Right renal cortex interstitium (tissue), 3 donors: ENCODE measurements around the gene METTL27. TPM values are rescaled to one million over a fixed set of nuclear protein-coding genes. Genes with fewer than 3 reads are reported as not detected.
"Not testable (repeated sequence)": the region's sequence is repeated elsewhere in the genome, so short reads cannot be mapped to it uniquely, and the experiment has no call there.

Source experiments
- DNase-seq, 3 donors: peaks; one replicate each; pipeline ENCODE4 v3.0.0-alpha.2; 2013; ENCODE audit warnings: low read depth in 3 of 3, low spot score in 2 of 3
- polyA plus RNA-seq, 3 donors: library from polyadenylated mRNA; unstranded; fragments of 120-200 nt; gene quantifications; one replicate each; pipeline ENCODE4 v1.2.1, GENCODE V29; 2013; ENCODE audit not compliant: insufficient read length in 3 of 3

METTL27 gene, protein sequence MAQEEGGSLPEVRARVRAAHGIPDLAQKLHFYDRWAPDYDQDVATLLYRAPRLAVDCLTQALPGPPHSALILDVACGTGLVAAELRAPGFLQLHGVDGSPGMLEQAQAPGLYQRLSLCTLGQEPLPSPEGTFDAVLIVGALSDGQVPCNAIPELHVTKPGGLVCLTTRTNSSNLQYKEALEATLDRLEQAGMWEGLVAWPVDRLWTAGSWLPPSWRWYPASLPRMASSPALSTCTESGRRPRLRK
- polyA plus RNA-seq, result 10 to 100 TPM in 1 of 3 donors, 1 to 10 TPM in 2; 3.4 to 12.2 (median 8.8) TPM

DNA sequence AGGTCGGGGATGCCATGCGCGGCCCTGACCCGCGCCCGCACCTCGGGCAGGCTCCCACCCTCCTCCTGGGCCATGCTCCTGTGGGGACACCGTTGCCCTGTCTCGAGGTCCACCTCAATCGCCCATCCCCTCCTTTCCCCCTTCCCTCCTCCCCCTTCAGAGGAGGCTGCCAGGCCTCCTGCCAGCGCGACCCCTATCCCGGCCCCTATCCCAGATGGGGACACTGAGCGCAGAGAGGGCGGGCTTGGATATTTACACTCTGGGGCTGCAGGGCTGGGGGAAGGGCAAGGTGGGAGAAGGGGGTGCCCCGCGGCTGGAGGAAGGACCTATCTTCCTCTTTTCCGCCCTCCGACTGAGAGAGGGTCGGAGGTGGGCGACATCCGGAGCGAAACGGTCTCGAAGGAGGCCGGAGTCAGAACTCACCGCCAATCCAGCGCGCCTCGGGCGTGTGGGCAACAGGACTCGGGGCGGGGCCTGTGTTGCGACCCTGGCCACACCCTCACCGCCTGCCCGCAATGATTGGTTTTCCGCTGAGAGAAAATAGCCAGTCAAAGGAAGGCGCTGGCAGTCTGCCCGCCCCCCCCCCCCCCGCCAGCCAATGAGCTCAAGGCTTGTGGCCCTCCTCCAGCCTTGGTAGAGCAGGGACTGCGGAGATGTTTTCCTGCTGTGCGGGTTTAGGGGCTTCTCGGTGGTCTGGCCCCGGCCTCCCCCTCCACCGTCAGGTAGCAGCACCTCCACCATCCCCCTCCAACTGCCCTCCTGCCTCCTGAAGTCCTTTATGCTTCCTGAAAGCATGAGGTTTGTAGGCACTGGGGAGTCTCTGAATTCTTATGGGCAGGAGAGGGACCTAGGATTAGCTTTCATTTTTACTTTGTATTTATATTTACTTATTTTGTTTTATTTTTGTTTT, at the start of gene METTL27:
METTL27 (minus strand) TSS at position 450 of the 910 bp plus-strand sequence; CDS start at position 74, 376 bp downstream.
- peak in 1 of 3 donors; percentile 87 for DNase-seq

DNA sequence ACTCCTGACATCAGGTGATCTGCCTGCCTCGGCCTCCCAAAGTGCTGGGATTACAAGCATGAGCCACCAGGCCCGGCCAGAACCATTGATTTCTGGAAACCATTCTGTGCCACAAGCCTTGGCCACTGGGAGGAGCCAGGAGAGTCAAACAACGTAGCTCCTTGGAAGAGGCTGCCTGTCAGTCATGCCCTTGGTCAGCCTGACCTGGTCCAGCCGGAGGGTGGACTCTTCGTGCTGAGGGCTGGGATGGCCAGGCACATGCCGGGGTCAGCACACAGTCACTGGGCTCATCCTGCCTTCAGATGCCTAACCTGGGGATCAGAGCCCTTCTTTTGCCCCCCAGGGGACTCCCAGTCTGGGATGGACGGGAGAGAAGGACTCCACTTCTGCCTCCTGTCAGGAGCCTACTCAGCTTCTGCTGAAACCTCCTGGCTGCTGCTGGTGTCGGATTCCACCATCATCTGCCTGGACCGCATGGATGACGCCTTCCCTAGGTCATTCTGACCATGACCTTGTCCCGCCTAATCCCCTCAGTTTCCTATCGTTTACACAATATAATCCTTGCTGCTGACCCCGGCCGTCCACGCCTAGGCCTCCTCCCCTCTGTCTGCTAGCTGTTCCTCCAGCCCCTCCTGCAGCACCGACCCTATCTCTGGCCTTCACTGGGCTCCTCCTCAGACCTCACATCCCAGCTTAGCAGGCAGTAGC, 49.0 kb upstream of the METTL27 start:
- no peak for DNase-seq

- DNase-seq, result no peak
Observed at GRCh38 chr7:73890555-73891147, 48.3 kb upstream of the METTL27 start.

GRCh38 chr7:73888959-73889358, 46.6 kb upstream of the METTL27 start:
- DNase-seq, result no peak

DNA sequence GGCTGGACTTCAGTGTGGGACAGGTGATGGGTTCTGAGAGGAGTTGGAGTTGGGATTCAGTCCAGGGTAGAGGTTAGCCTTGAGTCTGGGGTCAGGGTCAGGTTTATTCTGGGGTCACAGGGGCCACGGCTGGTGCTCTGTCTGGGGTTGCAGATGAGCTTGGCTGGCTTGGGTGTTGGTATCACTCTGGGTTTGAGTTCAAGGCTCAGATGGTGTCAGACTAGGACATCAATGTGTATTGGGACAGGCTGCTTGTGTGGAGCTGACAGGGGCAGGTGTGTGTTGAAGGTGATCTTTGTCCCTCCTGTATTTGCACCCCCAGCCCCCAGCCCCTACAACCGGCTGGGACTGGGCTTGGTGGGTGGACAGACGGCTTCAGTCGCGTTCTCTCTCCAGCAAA, 45.4 kb upstream of the METTL27 start:
- no peak for DNase-seq

DNA sequence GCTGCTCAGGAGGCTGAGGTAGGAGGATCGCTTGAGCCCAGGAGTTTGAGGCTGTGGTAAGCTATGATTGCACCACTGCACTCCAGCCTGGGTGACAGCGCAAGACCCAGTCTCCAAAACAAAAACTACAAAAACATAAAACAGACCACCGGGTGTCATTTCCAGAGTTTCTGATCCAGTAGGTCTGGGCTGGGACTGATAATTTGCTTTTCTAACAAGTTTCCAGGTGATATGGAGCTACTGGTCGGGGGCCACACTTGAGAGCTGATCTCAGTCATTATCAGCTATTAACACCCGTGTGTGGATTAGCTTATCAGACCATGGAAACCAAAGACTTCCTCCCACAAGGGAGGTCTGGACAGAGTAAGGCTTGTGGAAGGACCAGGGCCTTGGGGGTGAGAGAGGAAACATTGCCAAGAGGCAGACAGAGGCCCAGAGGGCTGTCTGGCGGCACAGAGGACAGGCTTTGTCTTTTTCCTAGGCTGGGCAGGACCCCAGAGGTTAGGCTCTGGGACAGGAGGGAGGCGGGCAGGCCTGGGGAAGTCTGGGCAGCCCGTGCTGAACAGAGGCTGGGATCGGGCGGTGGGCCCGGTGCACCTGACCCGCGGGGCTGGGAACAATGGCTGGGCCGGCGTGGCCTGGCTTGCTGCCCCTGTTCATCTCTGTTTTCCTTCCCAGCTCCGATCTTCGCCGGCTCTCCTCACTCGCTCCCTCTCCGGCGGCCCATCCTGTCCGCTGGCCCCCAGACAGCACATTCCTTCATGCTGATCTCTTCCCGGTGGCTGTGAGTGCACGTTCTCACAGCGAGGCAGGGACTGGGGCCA, 43.9 kb upstream of the METTL27 start:
- DNase-seq, result no peak

DNA sequence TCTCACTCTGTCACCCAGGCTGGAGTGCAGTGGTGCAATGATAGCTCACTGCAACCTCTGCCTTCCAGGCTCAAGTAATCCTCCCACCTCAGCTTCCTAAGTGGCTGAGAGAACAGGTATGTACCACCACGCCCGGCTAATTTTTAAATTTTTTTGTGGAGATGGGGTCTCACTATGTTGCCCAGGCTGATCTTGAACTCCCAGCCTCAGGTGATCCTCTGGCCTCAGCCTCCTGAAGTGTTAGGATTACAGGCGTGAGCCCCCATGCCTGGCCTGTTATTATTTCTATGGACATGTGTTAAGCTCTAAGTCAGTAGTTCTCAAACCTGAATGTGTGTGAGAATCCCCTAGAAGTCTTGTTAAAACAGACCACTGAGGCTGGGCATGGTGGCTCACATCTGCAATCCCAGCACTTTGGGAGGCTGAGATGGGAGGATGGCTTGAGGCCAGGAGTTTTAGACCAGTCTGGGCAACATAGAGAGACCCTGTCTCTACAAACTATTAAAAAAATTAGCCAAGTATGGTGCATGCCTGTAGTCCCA, 43.2 kb upstream of the METTL27 start:
- no peak for DNase-seq

DNA sequence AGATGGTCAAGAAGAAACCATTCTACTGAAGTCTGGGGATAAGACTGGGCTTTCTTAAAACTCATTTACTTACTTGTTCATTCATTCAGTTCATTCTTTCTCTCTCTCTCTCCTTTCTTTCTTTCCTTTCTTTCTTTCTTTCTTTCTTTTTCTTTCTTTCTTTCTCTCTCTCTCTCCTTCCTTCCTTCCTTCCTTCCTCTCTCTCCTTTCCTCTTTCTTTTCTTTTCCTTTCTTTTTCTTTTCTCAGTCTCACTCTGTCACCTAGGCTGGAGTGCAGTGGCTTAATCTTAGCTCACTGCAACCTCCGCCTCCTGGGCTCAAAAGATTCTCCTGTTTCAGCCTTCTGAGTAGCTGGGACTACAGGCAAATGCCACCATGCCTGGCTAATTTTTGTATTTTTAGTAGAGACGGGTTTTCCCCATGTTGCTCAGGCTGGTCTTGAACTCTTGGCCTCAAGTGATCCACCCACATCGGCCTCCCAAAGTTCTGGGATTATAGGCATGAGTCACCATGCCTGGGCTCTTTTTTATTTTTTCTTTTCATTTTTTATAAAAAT, 42.6 kb upstream of the METTL27 start:
- not testable (repeated sequence) for DNase-seq

DNA sequence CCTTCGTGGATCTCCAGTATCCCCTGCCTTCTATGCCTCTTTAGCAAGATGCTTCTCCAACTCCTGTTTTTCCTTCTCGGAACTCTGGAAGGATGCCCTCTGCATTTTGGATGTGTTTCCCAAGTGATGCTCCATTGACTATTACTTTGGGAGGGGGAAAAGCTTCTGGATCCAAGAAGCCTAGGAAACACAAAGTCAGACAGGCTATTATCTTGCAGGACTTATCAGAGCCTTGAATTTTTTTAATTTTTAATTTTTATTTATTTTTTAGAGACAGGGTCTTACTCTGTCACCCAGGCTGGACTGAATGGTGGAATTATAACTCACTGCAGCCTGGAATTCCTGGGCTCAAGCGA, 39.7 kb upstream of the METTL27 start:
- DNase-seq, result no peak

- no peak for DNase-seq
Observed at GRCh38 chr7:73881352-73882046, 39.2 kb upstream of the METTL27 start.

DNA sequence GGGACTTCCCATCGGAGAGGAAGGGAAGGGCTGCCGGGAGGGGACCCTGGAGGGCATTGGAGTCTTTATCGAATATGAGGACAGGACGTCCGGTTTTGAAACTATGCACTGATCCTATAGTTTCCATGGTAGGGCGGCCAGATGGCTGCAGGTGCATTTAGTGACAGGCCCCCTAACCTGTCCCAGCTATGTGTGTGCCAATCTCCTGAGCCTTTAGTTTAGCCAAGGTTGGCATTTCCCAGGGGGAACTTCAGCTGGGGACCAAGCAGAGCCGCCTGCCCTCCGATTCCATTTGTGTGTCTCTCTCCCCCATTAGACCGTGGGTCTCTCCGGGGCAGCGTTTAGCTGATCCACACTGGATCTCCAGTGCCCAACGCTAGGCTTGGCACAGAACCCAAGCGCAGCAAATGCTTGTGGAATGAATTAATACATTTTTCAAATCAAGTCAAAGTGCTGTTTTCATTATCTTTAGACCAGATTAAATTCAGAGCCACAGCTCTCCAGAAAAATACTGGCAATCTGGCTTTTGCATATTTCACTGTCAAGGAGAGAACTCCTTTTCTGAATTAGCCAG, 38.5 kb upstream of the METTL27 start:
- DNase-seq, result no peak

DNA sequence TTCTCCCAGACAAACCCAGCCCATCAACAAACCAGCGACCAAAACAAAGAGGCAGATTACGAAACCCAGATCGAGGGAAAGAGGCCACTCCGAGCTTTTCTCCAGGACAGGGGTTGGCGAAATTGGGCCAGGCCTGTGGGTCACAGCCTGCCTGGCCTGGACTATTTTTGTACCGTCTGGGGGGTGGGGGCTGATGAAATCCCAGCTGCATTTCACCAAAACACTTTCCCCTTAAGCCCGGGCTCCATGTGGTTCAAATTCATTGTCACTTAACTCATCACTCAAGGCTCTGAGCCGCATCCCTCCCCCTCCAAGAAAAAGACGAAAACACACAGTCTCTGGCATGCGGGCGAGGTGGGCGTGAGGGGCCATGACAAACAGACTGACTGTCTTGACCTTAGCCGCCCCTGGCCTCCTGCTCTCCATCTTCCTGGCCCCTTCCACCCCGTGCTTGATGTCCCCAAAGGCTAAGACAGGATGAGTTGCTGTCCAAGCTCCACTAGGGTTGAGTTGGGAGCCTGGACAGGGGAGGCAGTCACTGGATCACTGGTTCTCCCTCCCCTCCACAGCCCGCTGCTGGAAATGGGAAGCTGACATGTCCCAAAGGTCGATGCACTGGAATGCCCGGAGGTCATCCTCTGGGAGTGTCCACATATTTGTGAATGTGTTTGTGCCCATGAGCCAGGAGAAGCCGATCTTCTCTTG, 37.8 kb upstream of the METTL27 start:
- no peak for DNase-seq

- DNase-seq, result no peak
Observed at GRCh38 chr7:73876973-73877372, 34.7 kb upstream of the METTL27 start.

- DNase-seq, result no peak
Observed at GRCh38 chr7:73876361-73876760, 34.0 kb upstream of the METTL27 start.

GRCh38 chr7:73872056-73872908, 30.0 kb upstream of the METTL27 start:
- DNase-seq, result no peak

GRCh38 chr7:73871163-73872011, 29.1 kb upstream of the METTL27 start:
- no peak for DNase-seq
